Neuronal stem cell (in vitro differentiated cells): Measurements from ENCODE around the gene GIGYF2.

Experiments
- DNase-seq: peaks from one replicate; pipeline ENCODE4 v3.0.0-alpha.2; 2013; ENCODE audit warnings: low spot score
- H2AFZ ChIP-seq: one replicate; pipeline ENCODE4 v1.6.1; 2013; ENCODE audit warnings: mild to moderate bottlenecking, low read length, inconsistent platforms
- H2AK5ac ChIP-seq: 2 replicates; pipeline ENCODE4 v1.6.1; 2013; ENCODE audit warnings: low read depth, mild to moderate bottlenecking, inconsistent platforms, low read length, moderate library complexity, mixed read lengths
- H2BK120ac ChIP-seq: 2 replicates; pipeline ENCODE4 v1.6.1; 2013; ENCODE audit warnings: low read depth, mild to moderate bottlenecking, inconsistent platforms, low read length, moderate library complexity, mixed read lengths
- H2BK12ac ChIP-seq: one replicate; pipeline ENCODE4 v1.6.1; 2013; ENCODE audit warnings: low read length, inconsistent platforms
- H2BK15ac ChIP-seq: 2 replicates; pipeline ENCODE4 v1.6.1; 2013; ENCODE audit warnings: mild to moderate bottlenecking, low read length, inconsistent platforms, mixed read lengths
- H2BK5ac ChIP-seq: one replicate; pipeline ENCODE4 v1.6.1; 2013; ENCODE audit warnings: inconsistent platforms, mild to moderate bottlenecking, low read length, moderate library complexity
- H3K14ac ChIP-seq: one replicate; pipeline ENCODE4 v1.6.1; 2013; ENCODE audit warnings: low read length, inconsistent platforms
- H3K18ac ChIP-seq: 2 replicates; pipeline ENCODE4 v1.6.1; 2013; ENCODE audit warnings: low read length, inconsistent platforms
- H3K23ac ChIP-seq: 2 replicates; pipeline ENCODE4 v1.6.1; 2013; ENCODE audit warnings: low read depth, mild to moderate bottlenecking, mixed read lengths, low read length, inconsistent platforms; ENCODE audit not compliant: poor library complexity
- H3K27ac ChIP-seq: replicated peaks from 3 replicates; pipeline ENCODE4 v1.5.1; 2013; ENCODE audit warnings: low read length, inconsistent platforms
- H3K27me3 ChIP-seq, 3 experiments: 2 replicates each; pipeline ENCODE4 v1.6.1; 2013; ENCODE audit warnings: low read length in 3 of 3, mild to moderate bottlenecking in 2 of 3, inconsistent platforms in 1 of 3, low read depth in 1 of 3, mixed read lengths in 1 of 3, moderate library complexity in 1 of 3; ENCODE audit not compliant: control insufficient read depth in 3 of 3, insufficient read depth in 3 of 3
- H3K36me3 ChIP-seq, 2 donors: replicated peaks in 1 of 2; 2 replicates each; pipeline ENCODE4 v1.6.1; 2013; ENCODE audit warnings: low read length in 2 of 2; ENCODE audit not compliant: control insufficient read depth in 2 of 2, insufficient read depth in 2 of 2
- H3K4ac ChIP-seq: 2 replicates; pipeline ENCODE4 v1.6.1; 2013; ENCODE audit warnings: inconsistent platforms, mild to moderate bottlenecking, low read length, moderate library complexity
- H3K4me1 ChIP-seq, 2 donors: 1 replicate in 1 of 2; 2 replicates in 1 of 2; pipeline ENCODE4 v1.6.1; 2013; ENCODE audit warnings: low read length in 2 of 2, low read depth in 1 of 2; ENCODE audit not compliant: control insufficient read depth in 2 of 2, insufficient read depth in 1 of 2
- H3K4me2 ChIP-seq: one replicate; pipeline ENCODE4 v1.6.1; 2013; ENCODE audit warnings: mild to moderate bottlenecking, low read length, inconsistent platforms; ENCODE audit not compliant: insufficient read depth, poor library complexity, severe bottlenecking
- H3K4me3 ChIP-seq, 2 donors: 2 replicates each; pipeline ENCODE4 v1.5.1; 2013; ENCODE audit warnings: low read length in 2 of 2, mild to moderate bottlenecking in 2 of 2, inconsistent platforms in 1 of 2, moderate library complexity in 1 of 2
- H3K79me1 ChIP-seq: one replicate; pipeline ENCODE4 v1.6.1; 2013; ENCODE audit warnings: low read depth, mild to moderate bottlenecking, inconsistent platforms, low read length, moderate library complexity
- H3K9ac ChIP-seq: one replicate; pipeline ENCODE4 v1.6.1; 2013; ENCODE audit warnings: mild to moderate bottlenecking, low read depth, low read length, inconsistent platforms; ENCODE audit not compliant: poor library complexity
- H3K9me3 ChIP-seq, 2 donors: replicated peaks in 1 of 2; 2 replicates each; pipeline versions ENCODE3 to v1.6.1; 2013; ENCODE audit warnings: low read length in 2 of 2, mild to moderate bottlenecking in 2 of 2, inconsistent platforms in 1 of 2, low read depth in 1 of 2, mixed read lengths in 1 of 2, moderate library complexity in 1 of 2; ENCODE audit not compliant: control insufficient read depth in 2 of 2, insufficient read depth in 1 of 2
- H4K8ac ChIP-seq: one replicate; pipeline ENCODE4 v1.6.1; 2013; ENCODE audit warnings: low read depth, mild to moderate bottlenecking, inconsistent platforms, low read length, moderate library complexity
- H4K91ac ChIP-seq: one replicate; pipeline ENCODE4 v1.6.1; 2013; ENCODE audit warnings: low read length, low read depth, mild to moderate bottlenecking, inconsistent platforms; ENCODE audit not compliant: poor library complexity
- WGBS, 2 donors: extraction: QIAGEN DNeasy Blood & Tissue Kit; methylation state at CpG; one replicate each; pipeline ENCODE4 v1.1.7; 2013; ENCODE audit warnings: missing lambda C conversion rate in 2 of 2, mixed read lengths in 1 of 2; ENCODE audit not compliant: insufficient read length in 2 of 2, insufficient replicate concordance in 1 of 2; ENCODE audit errors: extremely low coverage in 2 of 2; 5-methylcytosine and 5-hydroxymethylcytosine counted together

GIGYF2 gene

DNA sequence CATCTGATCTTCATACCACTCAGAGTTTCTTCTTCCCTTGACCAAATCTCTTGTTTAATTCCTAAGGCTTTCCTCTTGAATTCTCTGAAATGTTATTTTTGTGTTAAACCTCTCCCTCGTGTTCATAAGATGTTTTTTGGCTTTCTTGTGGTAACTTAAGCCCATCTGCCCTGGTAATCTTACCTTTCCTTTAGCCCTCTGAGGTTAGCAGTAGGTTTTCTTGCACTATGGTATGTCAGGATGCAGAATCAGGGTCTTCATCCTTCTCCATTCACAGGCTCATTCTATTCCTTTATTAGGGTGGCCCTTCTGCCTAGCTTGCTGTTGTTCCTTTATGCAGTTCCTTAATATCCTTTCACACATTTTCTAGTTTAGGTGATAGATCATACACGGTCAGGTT, 24.1 kb downstream of the GIGYF2 start:
- Histone ChIP-seq H2BK120ac (no peak overlapping the region), H3K4ac (no peak overlapping the region), H3K9me3 (peaks cover 0 to 2% of the 10 kb centered on the region in 2 donors), H3K9ac (no peak overlapping the region), H3K14ac (no peak overlapping the region), H3K27me3 (no peaks in the 10 kb centered on the region), H3K4me2 (no peak overlapping the region), H3K18ac (no peak overlapping the region), H4K91ac (no peak overlapping the region), H3K23ac (no peak overlapping the region), H3K36me3 (peaks cover 1 to 79% of the 10 kb centered on the region in 2 donors), H3K4me3 (no peak overlapping the region), H4K8ac (no peak overlapping the region), H3K79me1 (peaks cover 2% of the 10 kb centered on the region), H3K4me1 (no peaks in the 10 kb centered on the region), H2AK5ac (no peak overlapping the region), H2BK15ac (no peak overlapping the region), H2BK12ac (no peak overlapping the region), H2AFZ (no peak overlapping the region), H2BK5ac (no peak overlapping the region), H3K27ac (no peak overlapping the region)
- DNase-seq: no peak
- WGBS, 2 donors: no CpG with 5 or more reads among the region's 2 CpGs

- Histone ChIP-seq H4K8ac (no peak overlapping the region), H3K14ac (no peak overlapping the region), H2AFZ (no peak overlapping the region), H2BK12ac (no peak overlapping the region), H2BK120ac (no peak overlapping the region), H3K4ac (no peak overlapping the region), H3K27me3 (no peaks in the 10 kb centered on the region), H3K36me3 (peaks cover 1 to 78% of the 10 kb centered on the region in 2 donors), H4K91ac (no peak overlapping the region), H3K4me3 (no peak overlapping the region), H3K4me1 (no peaks in the 10 kb centered on the region), H3K9me3 (peaks cover 0 to 2% of the 10 kb centered on the region in 2 donors), H3K4me2 (no peak overlapping the region), H3K9ac (no peak overlapping the region), H3K18ac (no peak overlapping the region), H2BK5ac (no peak overlapping the region), H3K23ac (no peak overlapping the region), H3K79me1 (no peaks in the 10 kb centered on the region), H3K27ac (no peak overlapping the region), H2BK15ac (no peak overlapping the region), H2AK5ac (no peak overlapping the region)
- no peak for DNase-seq
- no CpG with 5 or more reads among the region's 2 CpGs for WGBS, 2 donors
These were observed 24.8 kb downstream of the GIGYF2 start for GRCh38 chr2:232721882-232722281.

DNA sequence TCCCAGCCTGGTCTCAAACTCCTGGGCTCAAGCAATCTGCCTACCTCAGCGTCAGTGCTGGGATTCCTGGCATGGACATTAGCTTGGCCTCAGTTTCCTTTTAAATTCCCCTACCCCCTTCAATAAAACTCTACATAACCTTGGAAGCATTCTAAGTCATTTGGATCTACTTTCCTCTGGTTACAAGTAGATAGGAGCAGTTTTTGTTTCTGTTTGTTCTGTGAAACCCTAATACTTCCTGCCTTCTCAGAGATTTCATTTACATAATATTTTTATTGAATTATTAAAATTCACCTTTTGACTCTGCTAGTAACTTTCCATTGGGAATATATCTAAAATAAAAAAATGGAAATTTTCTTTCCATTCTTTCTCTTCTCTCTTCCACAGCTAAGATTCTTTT, 25.9 kb downstream of the GIGYF2 start:
- Histone ChIP-seq H2BK5ac (no peak overlapping the region), H4K91ac (no peak overlapping the region), H4K8ac (no peak overlapping the region), H3K9ac (no peak overlapping the region), H3K79me1 (no peaks in the 10 kb centered on the region), H2AK5ac (no peak overlapping the region), H3K27ac (no peak overlapping the region), H3K4ac (no peak overlapping the region), H2BK12ac (no peak overlapping the region), H3K27me3 (no peaks in the 10 kb centered on the region), H3K4me3 (no peak overlapping the region), H3K36me3 (peaks cover 1 to 78% of the 10 kb centered on the region in 2 donors), H3K9me3 (no peaks in the 10 kb centered on the region), H3K4me1 (no peaks in the 10 kb centered on the region), H3K23ac (no peak overlapping the region), H3K18ac (no peak overlapping the region), H2BK120ac (no peak overlapping the region), H3K14ac (no peak overlapping the region), H2AFZ (no peak overlapping the region), H2BK15ac (no peak overlapping the region), H3K4me2 (no peak overlapping the region)
- DNase-seq: no peak
- WGBS, 2 donors: no CpG with 5 or more reads among the region's 1 CpG

DNA sequence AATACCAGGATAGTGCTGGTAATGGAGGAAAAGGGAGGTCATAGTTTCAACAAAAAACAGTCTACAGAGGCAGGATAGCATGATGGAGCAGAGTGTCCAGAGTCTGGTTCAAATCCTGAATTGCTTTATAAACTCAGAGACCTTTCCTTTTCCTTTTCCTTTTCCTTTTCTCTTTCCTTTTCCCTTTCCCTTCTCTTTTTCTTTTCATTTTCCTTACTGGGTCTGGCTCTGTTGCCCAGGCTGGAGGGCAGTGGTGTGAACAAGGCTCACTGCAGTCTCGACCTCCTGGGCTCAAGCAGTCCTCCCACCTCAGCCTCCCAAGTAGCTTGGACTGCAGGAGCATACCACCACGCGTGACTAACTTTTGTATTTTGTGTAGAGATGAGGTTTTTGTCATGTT, 31.7 kb downstream of the GIGYF2 start:
- Histone ChIP-seq H3K27me3 (no peaks in the 10 kb centered on the region), H4K91ac (no peak overlapping the region), H3K23ac (no peak overlapping the region), H3K27ac (no peak overlapping the region), H2BK12ac (no peak overlapping the region), H3K9ac (no peak overlapping the region), H3K36me3 (peaks cover 9 to 81% of the 10 kb centered on the region in 2 donors), H3K79me1 (peaks cover 3% of the 10 kb centered on the region), H3K4me2 (no peak overlapping the region), H3K4ac (no peak overlapping the region), H2AK5ac (no peak overlapping the region), H3K4me1 (no peaks in the 10 kb centered on the region), H2BK5ac (no peak overlapping the region), H2BK120ac (no peak overlapping the region), H3K14ac (no peak overlapping the region), H4K8ac (no peak overlapping the region), H2BK15ac (no peak overlapping the region), H3K18ac (no peak overlapping the region), H3K4me3 (no peak overlapping the region), H2AFZ (no peak overlapping the region), H3K9me3 (no peaks in the 10 kb centered on the region)
- no CpG with 5 or more reads among the region's 3 CpGs for WGBS, 2 donors
- no peak for DNase-seq
